Non-pigmented ciliary epithelial cell (primary cell): ENCODE results near the gene DSTN.
"Not testable (repeated sequence)": the region's sequence is repeated elsewhere in the genome, so short reads cannot be mapped to it uniquely, and the experiment has no call there.

ENCODE experiments used
- DNase-seq: peaks from one replicate; pipeline ENCODE4 v3.0.0-alpha.2; 2010; ENCODE audit warnings: low read depth

DSTN gene

DNA sequence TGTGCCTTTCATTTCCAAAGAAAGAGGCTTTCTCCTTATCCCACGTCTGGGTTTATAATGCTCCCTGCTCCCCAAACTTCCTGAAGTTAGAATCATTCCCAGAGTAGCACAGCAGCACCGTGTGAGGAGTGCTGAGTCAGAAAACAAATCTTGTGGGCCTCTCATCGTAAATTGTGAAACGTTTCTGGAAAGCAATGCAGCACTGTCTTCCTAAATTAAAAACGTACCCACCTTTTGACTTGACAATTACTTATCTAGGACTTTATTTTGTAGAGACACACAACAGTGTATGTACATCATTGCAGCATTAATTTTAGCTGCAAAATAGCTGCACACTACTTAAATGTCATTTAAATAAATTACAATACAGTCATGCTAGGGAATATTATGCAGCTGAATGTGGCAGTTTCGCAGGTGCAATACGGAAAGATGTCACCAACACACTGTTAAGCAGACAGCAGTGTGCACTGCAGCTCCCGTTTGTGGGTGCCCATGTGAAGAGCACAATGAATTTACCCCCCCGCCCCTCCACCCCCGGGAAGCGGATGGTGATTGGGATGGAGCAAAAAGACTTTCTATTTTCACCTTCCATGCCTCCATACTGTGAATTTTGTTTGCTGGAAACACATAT lies 81.4 kb downstream of the DSTN start:
- DNase-seq: no peak

DNA sequence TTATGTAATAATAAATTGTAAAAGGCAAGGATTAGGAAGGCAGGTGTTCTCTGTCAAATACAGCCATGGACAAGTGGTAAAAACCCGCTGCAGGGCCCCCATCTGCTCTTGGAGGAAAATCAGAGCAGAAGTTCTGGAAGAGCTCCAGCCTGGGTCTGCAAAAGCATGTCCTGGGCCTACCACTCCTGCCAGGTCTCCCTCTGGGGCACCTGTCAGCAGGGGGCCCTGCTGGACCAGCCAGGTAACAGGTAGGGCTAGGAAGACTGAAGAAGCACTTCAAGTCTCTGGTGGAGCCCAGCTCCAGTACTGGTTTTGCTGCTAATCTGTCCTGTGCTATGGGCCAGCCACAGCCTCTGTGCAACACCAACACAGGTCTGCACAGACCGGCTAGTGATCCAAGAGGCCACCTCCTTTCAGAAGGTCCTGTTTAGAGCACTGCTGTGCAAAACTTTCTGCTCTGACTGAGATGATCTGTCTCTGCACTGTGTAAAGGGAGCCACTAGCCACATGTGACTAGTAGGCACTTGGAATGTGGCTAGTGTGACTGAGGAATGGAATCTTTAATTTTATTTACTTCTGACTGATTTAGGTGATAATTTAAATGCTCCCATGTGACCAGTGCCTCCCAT lies 82.0 kb downstream of the DSTN start:
- no peak for DNase-seq

DNA sequence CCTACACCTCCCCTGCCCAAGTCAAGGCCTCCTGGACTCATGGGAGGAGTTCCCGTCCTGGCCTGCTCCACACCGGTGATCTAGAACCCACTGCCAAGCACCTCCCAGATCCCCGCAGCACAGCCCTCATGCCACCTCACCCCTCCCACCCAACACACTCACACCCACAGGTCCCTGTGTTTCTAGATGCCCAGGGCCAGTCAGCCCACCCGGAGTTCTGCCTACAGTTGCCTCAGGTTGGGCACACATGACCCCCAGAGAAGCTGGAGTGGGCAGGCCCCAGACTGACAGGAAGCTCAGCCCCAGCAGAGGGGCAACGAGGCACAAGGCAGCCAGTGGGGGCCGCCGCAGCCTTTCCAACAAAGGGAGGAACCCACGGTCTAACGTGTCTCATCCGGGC lies 82.5 kb downstream of the DSTN start:
- DNase-seq: no peak

DNA sequence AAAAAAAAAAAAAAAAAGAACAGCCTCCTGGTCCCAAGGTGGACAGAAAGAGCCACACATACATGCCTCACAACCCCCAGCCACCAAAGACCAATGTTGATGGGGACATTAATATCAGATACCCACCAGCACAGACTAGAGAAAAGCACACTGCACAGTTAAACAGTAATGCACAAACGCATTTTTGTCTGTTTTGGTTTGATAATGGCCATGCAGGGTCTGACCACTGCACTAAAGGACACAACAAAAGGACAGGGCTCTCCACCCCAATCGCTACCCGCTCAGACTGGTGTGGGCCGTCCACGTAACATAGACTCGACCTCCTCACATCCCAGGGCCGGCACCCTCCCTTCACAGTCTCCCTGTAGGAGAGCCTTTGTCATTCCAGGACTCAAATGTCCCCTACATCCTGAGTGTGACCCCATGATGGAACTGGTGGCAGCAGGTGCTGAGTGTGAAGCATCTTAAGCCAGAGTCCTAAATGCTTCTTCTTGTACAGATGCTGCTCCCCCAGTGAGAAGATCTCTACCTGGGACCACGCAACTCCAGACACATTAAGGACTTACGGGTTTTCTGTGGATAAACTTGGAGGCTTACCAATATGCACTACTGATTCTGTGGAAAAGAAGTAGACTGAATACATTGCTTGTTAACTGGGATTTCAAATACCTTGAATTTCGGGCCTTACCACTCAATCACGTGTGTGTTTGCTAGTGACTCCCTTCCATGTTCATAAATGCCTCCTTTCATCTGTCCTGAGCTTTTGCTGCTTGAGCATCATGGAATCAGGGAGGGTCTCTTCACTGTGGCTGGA lies 84.2 kb downstream of the DSTN start:
- DNase-seq: no peak

DNA sequence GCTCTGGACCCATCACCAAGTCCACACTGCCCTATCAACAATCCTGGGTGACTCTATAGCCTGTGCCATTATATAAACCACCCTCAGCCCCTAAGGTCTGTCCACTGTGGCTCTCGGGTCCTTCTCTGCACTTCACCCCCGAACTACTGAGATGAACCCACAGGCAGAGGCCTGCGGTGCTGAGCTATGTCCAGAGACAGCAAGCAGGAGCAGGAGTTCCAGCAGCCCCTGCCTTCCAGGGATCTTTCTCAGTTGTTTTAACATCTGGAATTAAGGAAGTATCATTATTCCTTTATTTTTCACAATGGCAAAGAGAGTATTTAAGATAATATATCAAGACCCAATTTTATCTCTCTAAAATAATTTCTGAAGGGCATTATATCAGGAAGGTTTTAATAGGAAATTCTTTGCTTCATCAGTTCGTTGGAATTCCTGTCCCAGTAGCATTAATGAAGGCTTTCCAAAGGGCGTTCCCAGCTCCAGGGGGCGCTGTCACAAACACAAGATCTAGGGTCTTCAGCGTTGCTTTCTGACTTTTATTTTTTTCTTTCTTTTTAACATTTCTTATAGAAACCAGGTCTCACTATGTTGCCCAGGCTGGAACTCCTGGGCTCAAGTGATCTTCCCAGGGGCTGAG lies 84.9 kb downstream of the DSTN start:
- DNase-seq: no peak

DNA sequence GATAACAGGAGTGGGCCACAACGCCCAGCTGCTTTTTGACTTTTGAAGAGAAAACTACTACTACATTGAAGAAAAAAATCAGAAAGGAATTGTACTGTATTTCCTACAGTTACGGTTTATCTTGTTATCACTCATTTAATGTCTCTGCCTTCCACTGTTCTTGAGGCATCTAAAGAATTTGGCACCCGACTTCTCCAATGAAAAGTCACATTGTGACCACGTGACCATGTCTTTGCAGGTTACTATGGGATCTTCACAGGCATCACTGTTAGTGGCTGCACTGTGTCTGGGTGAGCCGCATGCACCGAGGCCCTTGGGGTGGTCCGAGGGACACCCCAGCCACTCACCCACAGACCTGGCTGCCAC lies 85.4 kb downstream of the DSTN start:
- DNase-seq: no peak

DNA sequence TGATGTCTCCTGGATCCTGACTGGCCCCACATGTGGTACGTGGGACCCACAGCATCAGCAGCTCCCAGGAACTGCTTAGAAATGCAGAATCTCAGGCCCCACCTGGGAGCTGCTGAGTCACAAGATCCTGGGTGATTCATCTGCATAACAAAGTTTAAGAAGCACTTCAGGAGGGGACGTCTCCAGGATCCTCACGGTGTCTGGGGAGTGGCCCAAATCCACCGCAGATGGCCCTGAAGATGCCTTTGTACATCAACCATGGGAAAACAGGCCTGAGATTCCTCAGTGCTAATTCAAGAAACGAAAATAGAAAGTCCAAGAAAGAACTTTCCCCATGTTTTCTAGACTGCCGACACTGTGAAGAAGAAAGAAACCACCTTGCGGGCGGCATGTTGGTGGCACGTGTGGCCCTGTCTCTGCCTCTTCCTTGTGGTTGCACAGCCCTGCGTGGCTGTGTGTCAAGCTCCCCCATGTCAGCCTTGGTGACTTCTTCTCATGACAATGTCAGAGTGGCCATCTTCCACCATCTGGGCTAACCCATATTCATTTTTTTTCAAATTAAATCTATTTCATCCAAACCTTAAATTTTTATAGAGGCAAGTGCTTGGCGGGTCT lies 86.1 kb downstream of the DSTN start:
- DNase-seq: no peak

DNA sequence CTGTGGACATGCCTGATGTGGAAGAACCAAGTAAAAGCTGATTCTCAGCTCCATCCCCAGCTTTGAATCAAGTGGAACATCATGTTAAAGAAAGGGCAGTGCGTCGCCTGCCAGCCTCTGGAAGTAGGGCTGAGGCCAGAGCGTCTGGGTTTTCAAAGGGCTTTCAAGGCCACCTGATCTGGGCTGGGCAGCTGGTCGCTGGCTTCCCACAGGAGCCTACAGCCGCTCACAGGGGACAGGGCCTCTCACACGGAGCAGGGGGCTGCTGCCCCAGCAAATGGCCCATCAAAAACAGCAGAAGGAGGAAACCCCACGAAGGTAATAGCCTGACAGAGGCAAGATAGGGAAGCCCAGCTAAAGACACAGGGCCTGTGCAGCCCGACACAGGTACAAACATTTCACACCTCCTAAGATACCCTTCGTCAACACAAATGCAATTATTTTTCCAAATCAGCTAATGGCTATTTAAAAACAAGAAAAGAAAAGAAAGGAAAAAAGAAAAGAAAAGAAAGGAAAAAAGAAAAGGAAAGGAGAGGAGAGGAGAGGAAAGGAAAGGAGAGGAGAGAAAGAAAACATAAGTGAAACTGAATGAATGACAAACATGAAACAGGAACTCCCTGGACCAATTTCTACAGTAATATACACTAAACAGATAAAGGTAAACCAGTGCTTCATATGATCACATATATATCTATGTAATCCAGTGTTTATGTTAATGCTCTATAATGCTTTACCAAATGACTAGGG lies 87.4 kb downstream of the DSTN start:
- no peak for DNase-seq

DNA sequence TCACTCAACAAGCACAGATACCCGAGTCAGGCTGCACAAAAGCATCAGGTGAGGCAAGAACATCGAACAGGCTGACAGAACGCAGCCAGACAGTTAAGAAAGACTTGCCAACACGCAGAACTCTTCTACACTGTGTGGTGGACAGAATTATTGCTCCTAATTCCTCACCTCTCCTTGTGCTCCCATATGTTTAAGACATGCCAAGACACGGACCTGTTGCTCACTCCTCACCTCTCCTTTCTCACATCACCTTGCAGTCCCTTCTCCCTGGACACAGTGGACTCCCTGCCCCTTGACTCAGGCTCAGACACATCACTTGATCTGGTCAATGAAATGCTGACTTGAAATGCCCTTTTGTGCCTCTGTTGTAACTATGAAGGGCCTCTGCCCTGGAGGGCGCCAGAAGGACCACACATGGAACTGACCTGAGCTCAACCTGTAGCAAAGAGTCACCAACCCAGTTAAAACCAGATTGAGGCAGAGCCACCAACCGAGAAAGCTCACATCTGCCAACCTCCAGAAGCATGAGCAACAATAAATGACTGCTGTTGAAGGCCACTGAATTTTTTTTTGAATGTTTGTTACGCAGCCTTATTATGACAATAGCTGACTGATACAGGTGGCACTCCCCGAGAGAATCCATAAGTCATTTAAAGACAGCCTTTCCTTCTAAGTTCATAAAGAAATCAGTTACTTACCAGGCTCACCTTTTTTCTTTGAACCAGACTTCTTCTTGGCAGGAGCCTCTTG lies 88.2 kb downstream of the DSTN start:
- DNase-seq: no peak

DNA sequence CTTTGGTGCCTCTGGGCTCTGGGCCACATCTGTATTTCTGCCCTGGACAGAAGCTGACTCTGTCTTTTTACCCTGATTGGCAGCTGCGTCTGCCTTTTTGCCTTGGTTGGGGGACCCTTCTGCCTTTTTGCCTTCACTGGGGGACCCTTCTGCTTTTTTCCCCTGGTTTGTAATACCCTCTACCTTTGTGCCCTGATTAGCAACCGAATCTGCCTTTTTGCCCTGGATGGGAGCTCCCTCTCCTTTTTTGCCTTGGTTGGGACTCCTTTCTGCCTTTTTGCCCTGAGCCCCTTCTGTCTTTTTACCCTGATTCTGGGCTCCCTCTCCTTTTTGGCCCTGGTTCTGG lies 88.7 kb downstream of the DSTN start:
- DNase-seq: no peak

DNA sequence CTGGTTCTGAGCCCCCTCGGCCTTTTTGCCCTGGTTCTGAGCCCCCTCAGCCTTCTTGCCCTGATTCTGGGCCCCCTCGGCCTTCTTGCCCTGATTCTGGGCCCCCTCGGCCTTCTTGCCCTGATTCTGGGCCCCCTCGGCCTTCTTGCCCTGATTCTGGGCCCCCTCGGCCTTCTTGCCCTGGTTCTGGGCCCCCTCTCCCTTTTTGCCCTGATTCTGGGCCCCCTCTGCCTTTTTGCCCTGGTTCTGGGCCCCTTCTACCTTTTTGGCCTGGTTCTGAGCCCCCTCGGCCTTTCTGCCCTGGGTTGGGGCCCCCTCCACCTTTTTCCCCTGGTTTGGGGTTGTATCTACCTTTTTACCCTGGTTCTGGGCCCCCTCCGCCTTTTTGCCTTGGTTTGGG lies 89.5 kb downstream of the DSTN start:
- not testable (repeated sequence) for DNase-seq
